PC-9 (cell line): ENCODE results near the gene MGRN1. TPM values are rescaled to one million over a fixed set of nuclear protein-coding genes. Genes with fewer than 3 reads are reported as not detected.

Experiments used
- BruUV-seq: library from RNA; stranded (reverse); fragments of 400-500 nt; replicated peaks from 2 replicates; lab custom pipeline; 2021; lab: Mats Ljungman, UMichigan
- CTCF ChIA-PET: fragments of 300-600 bp; sonication (Branson Sonifier 250); formaldehyde crosslinking; loops from one replicate; lab custom pipeline; 2022; ENCODE audit warnings: antibody characterized with exemption; lab: Charles Lee
- POLR2A ChIA-PET: fragments of 300-600 bp; sonication (Branson Sonifier 250); formaldehyde crosslinking; loops from one replicate; lab custom pipeline; 2022; ENCODE audit warnings: antibody characterized with exemption; ENCODE audit not compliant: unreplicated experiment; lab: Charles Lee
- DNase-seq, 2 experiments: peaks; one replicate each; pipeline versions ENCODE4 v3.0.0 to v3.0.0-alpha.2; 2015 to 2022; ENCODE audit warnings: mixed read lengths in 1 of 2
- H2AFZ ChIP-seq: fragments of 200-600 bp; sonication (generic); 2 replicates; pipeline ENCODE4 v1.8.1; 2017; ENCODE audit warnings: antibody characterized with exemption
- H3F3A ChIP-seq: fragments of 200-600 bp; sonication (generic); 2 replicates; pipeline ENCODE4 v1.8.1; 2017; ENCODE audit warnings: antibody characterized with exemption, mild to moderate bottlenecking, low read depth; ENCODE audit not compliant: insufficient read depth
- H3K27ac ChIP-seq: fragments of 200-600 bp; sonication (generic); 2 replicates; pipeline ENCODE4 v1.6.1; 2016; ENCODE audit warnings: mixed run types
- H3K27me3 ChIP-seq: fragments of 200-600 bp; sonication (generic); 2 replicates; pipeline ENCODE4 v1.6.1; 2016; ENCODE audit warnings: low read depth, mixed run types; ENCODE audit not compliant: insufficient read depth
- H3K36me3 ChIP-seq: fragments of 200-600 bp; sonication (generic); 2 replicates; pipeline ENCODE4 v1.6.1; 2016; ENCODE audit warnings: low read depth, mixed run types
- H3K4me1 ChIP-seq: fragments of 200-600 bp; sonication (generic); replicated peaks from 2 replicates; pipeline ENCODE4 v1.6.1; 2016; ENCODE audit warnings: mixed run types; ENCODE audit not compliant: insufficient read depth
- H3K4me2 ChIP-seq: fragments of 200-600 bp; sonication (generic); 2 replicates; pipeline ENCODE4 v1.6.1; 2017; ENCODE audit warnings: mixed run types
- H3K4me3 ChIP-seq: fragments of 200-600 bp; sonication (generic); 2 replicates; pipeline ENCODE4 v1.6.1; 2016; ENCODE audit warnings: mixed run types
- H3K79me2 ChIP-seq: fragments of 200-600 bp; sonication (generic); 2 replicates; pipeline ENCODE4 v1.6.1; 2017; ENCODE audit warnings: low read depth, mixed run types
- H3K9me2 ChIP-seq: fragments of 200-600 bp; sonication (generic); 2 replicates; pipeline ENCODE4 v1.8.1; 2017; ENCODE audit warnings: mild to moderate bottlenecking; ENCODE audit not compliant: insufficient read depth
- H3K9me3 ChIP-seq: fragments of 200-600 bp; sonication (generic); 2 replicates; pipeline ENCODE4 v1.8.1; 2016; ENCODE audit warnings: low read depth; ENCODE audit not compliant: insufficient read depth
- H4K20me1 ChIP-seq: fragments of 200-600 bp; sonication (generic); 2 replicates; pipeline ENCODE4 v1.8.1; 2017; ENCODE audit not compliant: insufficient read depth
- CTCF ChIP-seq: fragments of 200-600 bp; sonication (generic); conservative IDR thresholded peaks from 2 replicates; pipeline ENCODE4 v1.6.1; 2017; ENCODE audit warnings: mixed run types, antibody characterized with exemption, mild to moderate bottlenecking, moderate library complexity
- EZH2 ChIP-seq: fragments of 200-600 bp; sonication (generic); IDR thresholded peaks from 2 replicates; pipeline ENCODE4 v1.8.0; 2017; ENCODE audit warnings: antibody characterized with exemption, low read depth
- intact Hi-C: fragments of 100-400 bp; cut with micrococcal nuclease; formaldehyde crosslinking; loops from one replicate; pipeline ENCODE4 v1.10.0; 2022; ENCODE audit not compliant: unreplicated experiment
- total RNA-seq: library from RNA; stranded (reverse); gene quantifications from 2 replicates; pipeline ENCODE4 v1.2.3, GENCODE V29; 2021

Gene MGRN1
- total RNA-seq, 1 experiment from 2014 or later, result 70.4 TPM

DNA sequence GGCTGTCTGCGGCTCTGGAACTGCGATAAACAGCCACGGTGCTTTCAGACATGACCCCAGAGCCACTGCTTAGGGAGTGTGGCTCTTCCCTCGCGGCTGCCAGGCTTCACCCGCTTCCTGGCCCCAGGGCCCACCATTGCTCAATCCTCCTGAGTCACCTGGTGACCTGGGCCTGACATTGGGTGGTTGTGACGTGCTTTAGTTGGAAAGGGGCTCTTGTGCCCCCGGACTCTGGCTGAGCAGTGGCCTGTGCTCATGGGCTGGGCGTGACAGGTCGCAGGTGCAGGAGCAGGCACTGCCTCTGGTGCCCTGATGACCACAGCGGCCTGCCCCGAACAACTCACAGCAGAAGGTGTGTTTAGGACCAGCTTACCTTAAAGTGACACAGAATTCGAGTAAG lies 60.1 kb downstream of the MGRN1 start:
- Histone ChIP-seq H3F3A (peaks cover 36% of the 10 kb centered on the region), H3K27ac (peak overlapping the region; percentile 44), H3K79me2 (no peaks in the 10 kb centered on the region), H4K20me1 (no peaks in the 10 kb centered on the region), H3K9me3 (no peaks in the 10 kb centered on the region), H3K4me1 (peaks cover 52% of the 10 kb centered on the region), H3K4me3 (no peak overlapping the region), H3K27me3 (no peaks in the 10 kb centered on the region), H3K9me2 (no peaks in the 10 kb centered on the region), H3K4me2 (peak overlapping the region; percentile 45), H3K36me3 (no peaks in the 10 kb centered on the region; the same call in 1 of the 2 replicates), H2AFZ (no peak overlapping the region)
- intact Hi-C loops, result loop anchor here (10.0 kb wide), 1 partner anchor 410 kb away; the partner anchor contains the start of gene EEF2KMT
- TF ChIP-seq CTCF (no peak), EZH2 (no peak)
- peak; percentile 69 to 83 for DNase-seq
- POLR2A ChIA-PET, result no interaction called here
- no TSS peak for BruUV-seq
- CTCF ChIA-PET, result interaction anchor here (1.1 kb wide), 1 partner anchor 136 kb away, joined by 4 read pairs; no protein-coding TSS in a partner anchor

DNA sequence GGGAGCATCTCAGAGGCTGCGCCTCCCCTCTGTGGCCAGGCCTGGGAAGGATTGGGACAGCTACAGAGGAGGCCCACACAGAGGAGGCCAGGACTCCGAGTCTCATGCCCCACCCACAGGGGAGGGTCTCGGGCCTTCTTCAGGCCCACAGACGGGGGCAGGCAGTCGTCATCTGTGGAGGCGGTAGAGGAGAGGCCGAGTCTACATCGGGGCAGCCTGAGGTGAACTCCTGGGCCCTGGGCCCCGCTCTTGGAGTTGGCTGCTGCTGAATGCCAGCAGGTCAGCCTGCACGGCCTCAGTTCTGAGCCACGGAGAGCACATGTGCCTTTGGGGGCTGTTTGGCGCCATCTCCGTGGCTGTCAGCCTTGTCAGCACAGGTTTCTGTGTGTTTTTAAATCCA lies 60.7 kb downstream of the MGRN1 start:
- H3K4me3 ChIP-seq, result no peak overlapping the region
- no peaks in the 10 kb centered on the region; the same call in 1 of the 2 replicates for H3K36me3 ChIP-seq
- ChIA-PET CTCF (no interaction called here), POLR2A (no interaction called here)
- DNase-seq, result no peak
- H3K9me2 ChIP-seq, result no peaks in the 10 kb centered on the region
- no peak for TF ChIP-seq CTCF
- TF ChIP-seq EZH2, result no peak
- BruUV-seq, result no TSS peak
- peaks cover 48% of the 10 kb centered on the region for H3K4me1 ChIP-seq
- no peak overlapping the region for H2AFZ ChIP-seq
- H3K27me3 ChIP-seq, result no peaks in the 10 kb centered on the region
- H3K4me2 ChIP-seq, result peak overlapping the region; percentile 45
- peaks cover 33% of the 10 kb centered on the region for H3F3A ChIP-seq
- H4K20me1 ChIP-seq, result no peaks in the 10 kb centered on the region
- intact Hi-C loops, result loop anchor here (10.0 kb wide), 1 partner anchor 410 kb away; the partner anchor contains the start of gene EEF2KMT
- no peaks in the 10 kb centered on the region for H3K9me3 ChIP-seq
- H3K79me2 ChIP-seq, result no peaks in the 10 kb centered on the region
- peak overlapping the region; percentile 44; the same call in 1 of the 2 replicates for H3K27ac ChIP-seq

GRCh38 chr16:4685776-4686496 lies 61.3 kb downstream of the MGRN1 start:
- peaks cover 42% of the 10 kb centered on the region for H3K4me1 ChIP-seq
- H3K36me3 ChIP-seq, result no peaks in the 10 kb centered on the region; the same call in 1 of the 2 replicates
- H3K27me3 ChIP-seq, result no peaks in the 10 kb centered on the region
- peaks cover 27% of the 10 kb centered on the region for H3F3A ChIP-seq
- H3K4me2 ChIP-seq, result no peak overlapping the region
- H3K79me2 ChIP-seq, result no peaks in the 10 kb centered on the region
- no peak overlapping the region for H3K27ac ChIP-seq
- no peak for TF ChIP-seq CTCF
- no peak for TF ChIP-seq EZH2
- ChIA-PET CTCF (no interaction called here), POLR2A (interaction anchor here (0.6 kb wide), 1 partner anchor 24 kb away, joined by 5 read pairs; no protein-coding TSS in a partner anchor)
- DNase-seq, result no peak
- no TSS peak for BruUV-seq
- intact Hi-C loops, result loop anchor here (10.0 kb wide), 1 partner anchor 409 kb away; the partner anchor contains the start of gene EEF2KMT
- no peaks in the 10 kb centered on the region for H3K9me2 ChIP-seq
- no peaks in the 10 kb centered on the region for H3K9me3 ChIP-seq
- no peak overlapping the region for H3K4me3 ChIP-seq
- no peak overlapping the region for H2AFZ ChIP-seq
- H4K20me1 ChIP-seq, result no peaks in the 10 kb centered on the region
